Ishikawa (cell line): ENCODE measurements around the gene BTBD8.

ENCODE experiments used
- CREB1 ChIP-seq: IDR thresholded peaks from 2 replicates; pipeline ENCODE4 v1.6.1; 2012; ENCODE audit warnings: low read depth
- EP300 ChIP-seq: IDR thresholded peaks from 2 replicates; pipeline ENCODE4 v1.6.1; 2012; ENCODE audit warnings: borderline replicate concordance
- MAX ChIP-seq: IDR thresholded peaks from 2 replicates; pipeline ENCODE4 v1.6.1; 2012
- NFIC ChIP-seq: IDR thresholded peaks from 2 replicates; pipeline ENCODE4 v1.6.1; 2012
- REST ChIP-seq: IDR thresholded peaks from 2 replicates; pipeline ENCODE4 v1.6.1; 2012; ENCODE audit warnings: low read depth, mild to moderate bottlenecking
- TAF1 ChIP-seq: IDR thresholded peaks from 2 replicates; pipeline ENCODE4 v1.6.1; 2012; ENCODE audit warnings: low read depth, mild to moderate bottlenecking
- TEAD4 ChIP-seq: IDR thresholded peaks from 2 replicates; pipeline ENCODE4 v1.6.1; 2012
- USF1 ChIP-seq: IDR thresholded peaks from 2 replicates; pipeline ENCODE4 v1.6.1; 2012
- YY1 ChIP-seq: IDR thresholded peaks from 2 replicates; pipeline ENCODE4 v1.6.1; 2012; ENCODE audit warnings: low read depth
- ZBTB7A ChIP-seq: IDR thresholded peaks from 2 replicates; pipeline ENCODE4 v1.6.1; 2012; ENCODE audit warnings: low read depth

DNA sequence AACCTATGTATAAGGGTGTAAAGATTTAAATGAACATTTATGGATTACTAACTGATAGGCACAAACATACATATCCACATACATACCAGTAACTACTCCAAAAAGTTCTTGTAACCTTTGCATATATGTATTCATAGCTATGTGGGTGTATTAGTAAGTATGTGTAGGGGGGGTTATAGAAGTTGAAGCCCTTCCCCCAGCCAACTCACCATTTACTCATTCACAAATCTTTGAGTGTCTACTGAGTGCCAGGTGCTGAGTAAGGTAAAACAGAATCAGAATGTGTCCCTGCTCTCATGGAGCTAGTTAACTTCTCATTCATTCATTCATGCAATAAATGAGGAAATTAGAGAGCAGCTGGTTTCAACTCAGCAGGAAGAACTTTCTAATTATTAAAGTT, 138.9 kb downstream of the BTBD8 start:
- TF ChIP-seq CREB1 (no peak), YY1 (no peak), TAF1 (no peak), NFIC (no peak), EP300 (no peak), TEAD4 (no peak), REST (no peak), USF1 (no peak), MAX (no peak), ZBTB7A (no peak)
